AG08396 (cell line): ENCODE measurements around the gene DLG3.
A peak's percentile ranks its signal among the peaks of the same experiment; 100 is the strongest.
"Not testable (repeated sequence)": the region's sequence is repeated elsewhere in the genome, so short reads cannot be mapped to it uniquely, and the experiment has no call there.

Experiments
- DNase-seq: peaks from one replicate; pipeline ENCODE4 v3.0.0; 2012; ENCODE audit warnings: low spot score, mixed read lengths

Gene DLG3

GRCh38 chrX:70444326-70444945, at the start of gene DLG3:
TSS of gene DLG3 (plus strand) at chrX:70444835. CDS start at chrX:70445202, 367 bp downstream.
- DNase-seq, result peak; percentile 77

GRCh38 chrX:70398899-70399298, 45.7 kb upstream of the DLG3 start:
- DNase-seq, result no peak

GRCh38 chrX:70400181-70400580, 44.5 kb upstream of the DLG3 start:
- DNase-seq, result not testable (repeated sequence)

GRCh38 chrX:70402721-70403120, 41.9 kb upstream of the DLG3 start:
- no peak for DNase-seq

- no peak for DNase-seq
These were observed 39.6 kb upstream of the DLG3 start for GRCh38 chrX:70405003-70405402.

- no peak for DNase-seq
These were observed 33.7 kb upstream of the DLG3 start for GRCh38 chrX:70410921-70411320.

- DNase-seq, result no peak
These were observed 33.2 kb upstream of the DLG3 start for GRCh38 chrX:70411475-70411874.

GRCh38 chrX:70421618-70422017, 23.0 kb upstream of the DLG3 start:
- no peak for DNase-seq

- no peak for DNase-seq
These were observed 21.7 kb upstream of the DLG3 start, which contains the start of gene GDPD2 for GRCh38 chrX:70422851-70423341. TSS of gene GDPD2 (plus strand) at chrX:70423314. CDS start at chrX:70424985, 1,671 bp downstream.

- DNase-seq, result no peak
These were observed 20.5 kb upstream of the DLG3 start for GRCh38 chrX:70423936-70424675.

- DNase-seq, result no peak
These were observed 19.8 kb upstream of the DLG3 start for GRCh38 chrX:70424801-70425200.

- DNase-seq, result no peak
These were observed 18.1 kb upstream of the DLG3 start for GRCh38 chrX:70426286-70427278.

- DNase-seq, result no peak
These were observed 17.3 kb upstream of the DLG3 start for GRCh38 chrX:70427365-70427764.

GRCh38 chrX:70429759-70430158, 14.9 kb upstream of the DLG3 start:
- no peak for DNase-seq

GRCh38 chrX:70432936-70433847, 11.4 kb upstream of the DLG3 start:
- DNase-seq, result peak; percentile 5

GRCh38 chrX:70433848-70434351, 10.7 kb upstream of the DLG3 start:
- peak; percentile 75 for DNase-seq

- DNase-seq, result peak; percentile 91
These were observed 10.2 kb upstream of the DLG3 start for GRCh38 chrX:70434352-70434866.

- peak; percentile 75 for DNase-seq
These were observed 9.6 kb upstream of the DLG3 start for GRCh38 chrX:70434914-70435586.

- no peak for DNase-seq
These were observed 8.3 kb upstream of the DLG3 start for GRCh38 chrX:70436343-70436742.

GRCh38 chrX:70437011-70437410, 7.6 kb upstream of the DLG3 start:
- peak; percentile 3 for DNase-seq
